IPS-20b (cell line): ENCODE data around the gene PRR15L.
A peak's percentile ranks its signal among the peaks of the same experiment; 100 is the strongest.
"Not testable (repeated sequence)": the region's sequence is repeated elsewhere in the genome, so short reads cannot be mapped to it uniquely, and the experiment has no call there.

Source experiments
- H3K27ac ChIP-seq: one replicate; pipeline ENCODE4 v1.5.1; 2013; ENCODE audit warnings: low read length
- H3K27me3 ChIP-seq: 2 replicates; pipeline ENCODE4 v1.6.1; 2013; ENCODE audit warnings: mild to moderate bottlenecking, low read length, inconsistent platforms; ENCODE audit not compliant: insufficient read depth
- H3K36me3 ChIP-seq: 2 replicates; pipeline ENCODE4 v1.6.1; 2013; ENCODE audit warnings: low read depth, mild to moderate bottlenecking, inconsistent platforms, low read length, moderate library complexity; ENCODE audit not compliant: insufficient read depth
- H3K4me1 ChIP-seq: 2 replicates; pipeline ENCODE4 v1.6.1; 2013; ENCODE audit warnings: mild to moderate bottlenecking, control low read depth, inconsistent platforms, low read length, moderate library complexity; ENCODE audit not compliant: insufficient read depth
- H3K4me3 ChIP-seq: 2 replicates; pipeline ENCODE4 v1.5.1; 2013; ENCODE audit warnings: mild to moderate bottlenecking, low read length, inconsistent platforms
- H3K9ac ChIP-seq: 2 replicates; pipeline ENCODE4 v1.6.1; 2013; ENCODE audit warnings: low read depth, mild to moderate bottlenecking, inconsistent platforms, low read length, moderate library complexity
- H3K9me3 ChIP-seq: 2 replicates; pipeline ENCODE4 v1.6.1; 2013; ENCODE audit warnings: mild to moderate bottlenecking, low read depth, low read length, inconsistent platforms; ENCODE audit not compliant: insufficient read depth

The PRR15L gene, protein sequence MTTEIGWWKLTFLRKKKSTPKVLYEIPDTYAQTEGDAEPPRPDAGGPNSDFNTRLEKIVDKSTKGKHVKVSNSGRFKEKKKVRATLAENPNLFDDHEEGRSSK

DNA sequence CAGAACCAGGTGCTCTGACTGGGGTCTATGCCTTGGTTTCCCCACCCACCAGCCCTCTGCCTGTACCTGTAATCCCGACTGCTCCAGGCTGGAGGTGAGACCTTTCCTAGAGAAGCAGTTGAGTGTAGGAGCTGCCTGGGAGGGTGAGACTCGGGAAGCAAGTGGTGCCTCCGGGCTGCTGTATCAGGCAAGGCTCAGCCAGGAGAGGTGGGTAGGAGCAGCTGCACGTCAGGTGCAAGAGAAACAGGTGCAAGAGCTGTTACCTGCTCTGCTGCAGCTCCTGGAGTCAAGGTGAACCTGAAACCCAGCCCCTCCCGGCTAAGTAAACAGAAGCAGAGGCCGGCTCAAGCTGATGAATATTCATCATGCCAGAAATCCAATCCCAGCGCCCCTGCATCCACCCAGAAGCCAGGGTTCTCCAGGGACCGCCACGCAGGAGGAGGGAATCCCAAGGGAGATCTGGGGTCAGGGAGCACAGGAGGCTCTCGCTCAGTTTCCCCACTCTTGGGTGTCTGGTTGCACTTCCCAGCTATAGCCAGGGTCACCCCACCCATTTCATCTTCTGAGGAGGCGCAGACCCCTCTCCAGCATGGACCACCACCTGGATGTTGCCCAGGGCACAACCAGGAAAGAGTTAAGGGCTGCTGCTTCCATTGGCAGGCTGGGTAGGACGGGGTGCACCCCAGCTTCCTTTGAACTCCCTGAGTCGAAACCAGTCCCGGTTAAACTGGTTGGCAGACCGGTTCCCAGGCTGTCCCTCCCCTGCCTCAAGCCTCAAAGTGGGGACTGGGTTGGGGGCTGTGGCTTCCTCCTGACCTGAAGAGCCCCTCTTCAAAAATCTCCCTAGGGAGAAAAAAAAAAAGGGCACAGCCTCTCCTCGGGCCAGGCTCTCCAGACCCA, at the start of gene PRR15L:
TSS of gene PRR15L (minus strand) at position 293 of the 900 bp plus-strand sequence. CDS start 4,649 bp downstream, outside the sequence.
- peaks cover 9% of the 10 kb centered on the region; the same call in 1 of the 2 replicates for H3K4me1 ChIP-seq
- H3K9ac ChIP-seq: no peak within 1 kb of the TSS
- no peaks in the 10 kb centered on the region for H3K9me3 ChIP-seq
- H3K27me3 ChIP-seq: peaks cover 16% of the 10 kb centered on the region
- H3K36me3 ChIP-seq: no peaks in the 10 kb centered on the region
- no peak within 1 kb of the TSS for H3K27ac ChIP-seq
- peak within 1 kb of the TSS; percentile 25; the same call in 1 of the 2 replicates for H3K4me3 ChIP-seq

DNA sequence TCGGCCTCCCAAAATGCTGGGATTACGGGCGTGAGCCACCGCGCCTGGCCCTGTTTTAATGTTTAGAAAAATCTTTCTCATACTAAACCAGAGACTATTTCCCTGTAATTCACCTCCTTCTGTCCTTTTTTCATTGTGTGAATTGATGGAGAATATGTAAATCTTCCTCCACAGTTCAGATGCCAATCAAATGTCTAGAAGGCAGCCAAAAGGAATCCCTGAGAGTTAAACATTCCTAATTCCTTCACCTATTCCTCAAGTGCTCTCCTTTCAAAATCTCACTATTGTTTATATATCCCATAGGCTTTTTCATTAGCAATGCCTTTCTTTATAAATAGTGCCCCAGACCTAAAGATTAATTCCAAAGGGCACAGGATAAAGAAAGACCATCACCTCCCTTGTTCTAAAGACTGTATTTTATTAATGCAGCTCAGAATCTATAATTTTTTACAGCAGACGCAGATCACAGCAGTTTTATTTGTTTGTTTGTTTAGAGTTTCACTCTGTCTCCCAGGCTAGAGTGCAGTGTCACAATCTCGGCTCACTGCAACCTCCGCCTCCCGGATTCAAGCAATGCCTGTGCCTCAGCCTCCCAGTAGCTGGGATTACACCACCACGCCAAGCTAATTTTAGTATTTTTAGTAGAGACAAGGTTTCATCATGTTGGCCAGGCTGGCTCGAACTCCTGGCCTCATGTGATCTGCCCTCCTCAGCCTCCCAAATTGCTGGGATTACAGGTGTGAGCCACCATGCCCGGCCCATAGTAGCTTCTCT, 49.4 kb upstream of the PRR15L start:
- Histone ChIP-seq H3K9ac (no peak overlapping the region), H3K4me1 (peaks cover 34% of the 10 kb centered on the region; the same call in 1 of the 2 replicates), H3K36me3 (no peaks in the 10 kb centered on the region), H3K9me3 (no peaks in the 10 kb centered on the region), H3K27ac (no peak overlapping the region), H3K4me3 (no peak overlapping the region), H3K27me3 (peaks cover 7% of the 10 kb centered on the region; the same call in 1 of the 2 replicates)

DNA sequence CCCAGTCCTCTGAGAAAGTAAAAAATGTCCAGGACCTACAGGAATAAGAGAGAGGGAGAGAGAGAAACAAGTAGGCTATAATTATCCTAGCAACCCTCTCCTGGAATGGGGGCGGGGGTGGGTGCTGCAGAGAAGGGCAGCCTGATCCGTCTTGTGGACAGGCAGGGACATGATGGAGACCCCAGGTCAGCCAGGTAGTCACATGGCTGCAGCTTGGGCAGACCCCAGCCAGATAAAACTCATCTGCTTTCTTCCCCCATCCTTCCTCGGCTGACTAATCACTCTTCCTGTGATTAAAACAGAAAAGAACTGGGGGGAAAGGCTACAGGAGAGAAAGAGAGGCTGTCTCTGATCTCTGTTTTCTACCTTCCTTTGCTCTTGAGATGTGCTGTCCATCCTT, 47.3 kb upstream of the PRR15L start:
- Histone ChIP-seq H3K4me1 (peaks cover 30% of the 10 kb centered on the region; the same call in 1 of the 2 replicates), H3K27me3 (no peaks in the 10 kb centered on the region), H3K9me3 (no peaks in the 10 kb centered on the region), H3K9ac (peak overlapping the region; percentile 82; the same call in 1 of the 2 replicates), H3K4me3 (no peak overlapping the region), H3K36me3 (no peaks in the 10 kb centered on the region), H3K27ac (peak overlapping the region; percentile 86)

DNA sequence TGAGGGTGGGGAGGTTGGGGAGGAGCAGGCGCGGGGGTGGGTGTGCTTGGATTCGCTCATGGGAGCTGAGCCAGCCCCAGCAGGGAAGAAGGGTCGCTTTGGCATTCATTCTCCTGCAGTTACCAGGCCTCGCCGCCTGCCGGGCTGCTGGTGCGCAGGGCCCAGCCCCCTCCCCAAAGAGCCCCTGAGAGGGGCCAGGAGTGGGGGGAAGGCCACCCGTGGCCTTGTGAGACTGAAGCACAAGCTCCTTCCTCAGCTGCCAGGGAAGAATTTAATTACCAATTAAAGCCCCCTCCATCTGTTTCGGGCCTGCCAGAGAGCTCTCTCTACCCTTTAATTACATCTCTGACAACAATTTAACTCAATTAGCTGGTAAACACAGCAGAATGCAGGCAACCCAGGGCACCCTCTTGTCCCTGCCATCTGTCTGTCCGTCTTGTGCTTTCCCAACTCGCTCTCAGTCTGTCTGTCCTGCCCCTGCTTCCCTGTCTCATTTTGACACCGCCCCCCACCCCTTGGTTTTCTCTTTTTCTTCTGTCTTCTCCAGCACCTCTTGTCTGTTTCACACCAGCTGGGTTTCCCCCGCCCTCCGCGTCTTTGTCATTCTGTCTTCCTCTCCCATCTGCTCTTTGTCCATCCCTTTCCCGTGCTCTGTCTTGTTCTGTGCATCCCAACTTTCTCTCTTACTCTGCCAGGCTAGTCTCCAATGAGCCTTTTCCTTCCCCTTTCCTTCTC, 45.9 kb upstream of the PRR15L start:
- H3K36me3 ChIP-seq: no peaks in the 10 kb centered on the region
- H3K9me3 ChIP-seq: no peaks in the 10 kb centered on the region
- H3K4me3 ChIP-seq: peak overlapping the region; percentile 53; the same call in 1 of the 2 replicates
- no peaks in the 10 kb centered on the region for H3K27me3 ChIP-seq
- H3K27ac ChIP-seq: peak overlapping the region; percentile 86
- H3K4me1 ChIP-seq: peaks cover 30% of the 10 kb centered on the region; the same call in 1 of the 2 replicates
- peak overlapping the region; percentile 82; the same call in 1 of the 2 replicates for H3K9ac ChIP-seq

DNA sequence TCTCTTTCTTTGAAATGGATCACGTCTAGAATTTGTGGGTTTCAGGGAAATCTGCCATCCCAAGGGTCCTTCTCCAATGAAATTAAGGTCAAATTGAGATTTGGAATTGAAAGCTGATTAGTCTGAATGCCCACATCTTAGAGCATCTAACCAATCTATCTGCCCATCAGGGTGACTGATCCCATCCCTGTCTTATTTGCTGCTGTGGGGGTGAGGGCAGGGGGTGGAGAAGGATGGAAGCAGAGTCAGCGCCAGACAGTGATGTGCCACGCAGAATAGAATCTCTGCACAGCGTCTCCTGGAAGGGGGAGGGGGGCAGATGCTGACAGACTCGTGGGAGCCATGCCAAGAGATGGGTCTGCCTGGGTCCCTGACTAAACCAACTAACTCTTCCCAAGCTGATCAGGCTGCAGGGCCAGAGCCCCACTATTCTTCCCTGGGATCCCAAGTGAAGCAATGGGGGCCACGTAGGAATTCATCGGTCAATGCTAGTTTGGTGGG, 45.3 kb upstream of the PRR15L start:
- Histone ChIP-seq H3K9me3 (no peaks in the 10 kb centered on the region), H3K4me3 (peak overlapping the region; percentile 53; the same call in 1 of the 2 replicates), H3K27me3 (no peaks in the 10 kb centered on the region), H3K9ac (peak overlapping the region; percentile 82), H3K36me3 (no peaks in the 10 kb centered on the region), H3K4me1 (peaks cover 30% of the 10 kb centered on the region; the same call in 1 of the 2 replicates), H3K27ac (peak overlapping the region; percentile 86)

DNA sequence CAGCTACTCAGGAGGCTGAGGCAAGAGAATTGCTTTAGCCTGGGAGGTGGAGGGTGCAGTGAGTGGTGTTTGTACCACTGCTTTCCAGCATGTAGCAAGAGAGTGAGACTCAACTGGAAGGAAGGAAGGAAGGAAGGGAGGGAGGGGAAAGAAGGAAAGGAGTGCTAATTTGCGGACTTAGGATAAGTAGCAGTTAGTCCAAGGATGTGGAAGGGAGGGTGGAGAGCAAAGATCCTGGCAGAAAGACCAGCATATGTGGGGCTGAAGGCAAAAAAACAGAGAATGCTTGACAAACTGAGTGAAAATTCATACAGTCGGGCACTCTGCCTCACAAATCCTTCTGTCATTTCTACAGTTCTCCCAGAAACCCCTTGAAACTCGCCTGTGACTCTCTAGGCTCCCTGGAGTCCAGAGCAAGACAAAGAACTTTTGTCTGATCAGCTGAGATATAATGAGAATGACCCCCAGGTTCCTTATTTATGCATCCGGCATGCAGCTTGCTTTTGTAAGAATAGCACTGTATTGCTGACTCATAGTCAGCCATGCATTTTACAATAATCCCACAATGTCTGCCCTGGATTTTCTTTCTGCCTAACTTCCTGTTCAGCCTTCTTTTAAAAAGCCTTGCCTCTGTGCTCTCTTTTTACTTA, 44.7 kb upstream of the PRR15L start:
- Histone ChIP-seq H3K27me3 (no peaks in the 10 kb centered on the region), H3K36me3 (no peaks in the 10 kb centered on the region), H3K9ac (peak overlapping the region; percentile 82), H3K4me3 (peak overlapping the region; percentile 53; the same call in 1 of the 2 replicates), H3K27ac (peak overlapping the region; percentile 86), H3K9me3 (no peaks in the 10 kb centered on the region), H3K4me1 (peaks cover 30% of the 10 kb centered on the region; the same call in 1 of the 2 replicates)

DNA sequence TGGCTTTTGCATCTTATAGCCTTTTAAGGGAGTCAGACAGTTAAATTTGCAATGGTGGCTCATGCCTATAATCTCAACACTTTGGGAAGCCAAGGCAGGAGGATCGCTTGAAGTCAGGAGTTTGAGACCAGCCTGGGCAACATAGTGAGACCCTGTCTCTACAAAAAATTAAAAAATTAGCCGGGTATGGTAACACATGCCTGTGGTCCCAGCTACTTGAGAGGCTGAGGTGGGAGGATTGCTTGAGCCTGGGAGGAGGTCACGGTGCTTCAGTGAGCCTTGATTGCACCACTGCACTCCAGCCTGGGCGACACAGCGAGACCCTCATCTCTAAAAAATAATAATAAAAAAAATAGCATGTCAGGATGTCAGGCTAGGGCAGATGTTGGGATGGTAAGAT, 44.0 kb upstream of the PRR15L start:
- H3K36me3 ChIP-seq, H3K4me3 ChIP-seq, H3K27me3 ChIP-seq, H3K27ac ChIP-seq, H3K9ac ChIP-seq, H3K9me3 ChIP-seq: not testable (repeated sequence)
- H3K4me1 ChIP-seq: peaks cover 30% of the 10 kb centered on the region; the same call in 1 of the 2 replicates

DNA sequence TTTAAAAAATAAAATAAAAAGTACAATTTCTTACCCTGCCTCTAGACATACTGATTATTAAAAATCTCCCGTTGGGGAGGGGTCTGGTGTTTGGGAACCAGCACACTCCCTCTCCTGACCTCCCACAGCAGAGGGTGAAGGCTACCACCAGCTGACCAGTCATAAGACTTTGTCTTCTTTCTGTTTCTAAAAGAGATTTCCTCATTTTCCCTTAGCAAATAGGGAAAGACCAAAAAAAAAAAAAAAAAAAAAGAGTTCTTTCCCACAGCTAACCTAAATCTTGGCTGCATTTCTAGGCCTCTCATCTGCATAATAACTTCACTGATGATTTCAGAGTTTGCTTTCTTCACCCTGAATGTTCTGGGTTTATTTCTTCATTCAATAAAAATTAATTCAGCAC, 43.5 kb upstream of the PRR15L start:
- no peaks in the 10 kb centered on the region for H3K27me3 ChIP-seq
- H3K9ac ChIP-seq: no peak overlapping the region
- peaks cover 30% of the 10 kb centered on the region; the same call in 1 of the 2 replicates for H3K4me1 ChIP-seq
- no peak overlapping the region for H3K4me3 ChIP-seq
- no peak overlapping the region for H3K27ac ChIP-seq
- no peaks in the 10 kb centered on the region for H3K9me3 ChIP-seq
- H3K36me3 ChIP-seq: no peaks in the 10 kb centered on the region

DNA sequence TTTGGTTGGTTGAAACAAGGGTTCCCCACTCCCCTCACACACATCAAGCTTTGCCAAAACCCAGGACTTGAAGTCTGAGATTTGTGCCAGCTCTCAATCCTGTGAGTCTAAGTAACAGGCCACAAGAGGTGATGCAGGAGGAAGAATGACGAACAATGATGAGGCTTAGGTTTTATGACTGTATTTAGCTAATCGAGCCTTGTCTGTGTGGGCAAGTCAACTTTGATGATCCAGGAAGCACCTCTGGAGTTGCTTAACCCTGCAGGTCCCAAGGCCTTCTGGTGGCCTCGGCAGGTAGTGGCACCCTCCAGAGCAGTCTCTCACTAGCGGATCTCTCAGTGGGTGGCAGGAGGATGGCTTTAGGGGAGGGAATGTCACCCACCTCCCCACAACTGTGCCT, 41.9 kb upstream of the PRR15L start:
- Histone ChIP-seq H3K9me3 (no peaks in the 10 kb centered on the region), H3K27me3 (no peaks in the 10 kb centered on the region), H3K4me1 (peaks cover 35% of the 10 kb centered on the region; the same call in 1 of the 2 replicates), H3K27ac (no peak overlapping the region), H3K9ac (no peak overlapping the region), H3K36me3 (no peaks in the 10 kb centered on the region), H3K4me3 (no peak overlapping the region)

DNA sequence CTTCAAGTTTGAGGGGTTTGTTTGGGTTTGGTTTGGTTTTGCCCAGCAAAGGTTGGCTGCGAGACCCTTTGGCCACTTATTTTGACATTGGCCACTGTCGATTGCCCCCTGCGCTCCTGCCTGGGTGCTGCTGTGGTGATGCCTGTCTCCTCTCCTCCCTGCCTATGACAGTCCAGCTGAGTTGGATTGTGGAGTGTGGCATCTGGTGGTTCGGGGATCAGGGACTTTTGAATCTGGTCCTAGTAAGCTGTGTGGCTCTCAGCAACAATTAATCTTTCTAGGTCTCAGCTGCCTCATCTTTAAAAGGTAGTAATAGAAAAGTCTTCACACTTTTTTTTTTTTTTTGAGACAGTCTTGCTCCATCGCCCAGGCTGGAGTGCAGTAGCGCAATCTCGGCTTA, 40.4 kb upstream of the PRR15L start:
- Histone ChIP-seq H3K9me3 (no peaks in the 10 kb centered on the region), H3K36me3 (no peaks in the 10 kb centered on the region), H3K4me3 (no peak overlapping the region), H3K9ac (no peak overlapping the region), H3K27me3 (no peaks in the 10 kb centered on the region), H3K27ac (no peak overlapping the region), H3K4me1 (peaks cover 23% of the 10 kb centered on the region; the same call in 1 of the 2 replicates)
